ENCODE results near the gene PARD3B. TPM values are rescaled to one million over a fixed set of nuclear protein-coding genes. Genes with fewer than 3 reads are reported as not detected.

PARD3B gene
- total RNA-seq, 1 donor from 2014 or later = 6.5 TPM

GRCh38 chr2:204652063-204652462 lies 106.8 kb downstream of the PARD3B start:
- Histone ChIP-seq H3K36me3 (ENCODE audit: control insufficient read depth, insufficient read depth, low read length) (no peaks in the 10 kb centered on the region), H3K4me3 (ENCODE audit: low read depth, low read length) (no peak overlapping the region), H3K27me3 (ENCODE audit: control insufficient read depth, insufficient read depth, low read length) (no peaks in the 10 kb centered on the region)
- no peak for TF ChIP-seq CTCF (IDR thresholded peaks at IDR 0.05; ENCODE audit: insufficient read depth, low read length, poor library complexity, severe bottlenecking)
- DNase-seq (ENCODE audit: low read depth) = no peak

GRCh38 chr2:204654669-204655068 lies 109.4 kb downstream of the PARD3B start:
- no peaks in the 10 kb centered on the region for H3K27me3 ChIP-seq (ENCODE audit: control insufficient read depth, insufficient read depth, low read length)
- no peak overlapping the region for H3K4me3 ChIP-seq (ENCODE audit: low read depth, low read length)
- DNase-seq (ENCODE audit: low read depth) = no peak
- no peak for TF ChIP-seq CTCF (IDR thresholded peaks at IDR 0.05; ENCODE audit: insufficient read depth, low read length, poor library complexity, severe bottlenecking)
- no peaks in the 10 kb centered on the region for H3K36me3 ChIP-seq (ENCODE audit: control insufficient read depth, insufficient read depth, low read length)

GRCh38 chr2:204655101-204655500 lies 109.8 kb downstream of the PARD3B start:
- no peak for TF ChIP-seq CTCF (IDR thresholded peaks at IDR 0.05; ENCODE audit: insufficient read depth, low read length, poor library complexity, severe bottlenecking)
- no peaks in the 10 kb centered on the region for H3K27me3 ChIP-seq (ENCODE audit: control insufficient read depth, insufficient read depth, low read length)
- DNase-seq (ENCODE audit: low read depth) = no peak
- no peaks in the 10 kb centered on the region for H3K36me3 ChIP-seq (ENCODE audit: control insufficient read depth, insufficient read depth, low read length)
- no peak overlapping the region for H3K4me3 ChIP-seq (ENCODE audit: low read depth, low read length)

GRCh38 chr2:204655626-204656025 lies 110.4 kb downstream of the PARD3B start:
- DNase-seq (ENCODE audit: low read depth) = no peak
- no peak for TF ChIP-seq CTCF (IDR thresholded peaks at IDR 0.05; ENCODE audit: insufficient read depth, low read length, poor library complexity, severe bottlenecking)
- no peak overlapping the region for H3K4me3 ChIP-seq (ENCODE audit: low read depth, low read length)
- H3K27me3 ChIP-seq (ENCODE audit: control insufficient read depth, insufficient read depth, low read length) = no peaks in the 10 kb centered on the region
- no peaks in the 10 kb centered on the region for H3K36me3 ChIP-seq (ENCODE audit: control insufficient read depth, insufficient read depth, low read length)

GRCh38 chr2:204657024-204657423 lies 111.7 kb downstream of the PARD3B start:
- TF ChIP-seq CTCF (IDR thresholded peaks at IDR 0.05; ENCODE audit: insufficient read depth, low read length, poor library complexity, severe bottlenecking) = no peak
- H3K27me3 ChIP-seq (ENCODE audit: control insufficient read depth, insufficient read depth, low read length) = no peaks in the 10 kb centered on the region
- DNase-seq (ENCODE audit: low read depth) = no peak
- H3K4me3 ChIP-seq (ENCODE audit: low read depth, low read length) = no peak overlapping the region
- no peaks in the 10 kb centered on the region for H3K36me3 ChIP-seq (ENCODE audit: control insufficient read depth, insufficient read depth, low read length)

GRCh38 chr2:204662956-204663355 lies 117.7 kb downstream of the PARD3B start:
- Histone ChIP-seq H3K27me3 (ENCODE audit: control insufficient read depth, insufficient read depth, low read length) (no peaks in the 10 kb centered on the region), H3K4me3 (ENCODE audit: low read depth, low read length) (no peak overlapping the region)

More at GRCh38 chr2:204662956-204663355, 117.7 kb downstream of the PARD3B start:
- DNase-seq (ENCODE audit: low read depth) = no peak
- no peak for TF ChIP-seq CTCF (IDR thresholded peaks at IDR 0.05; ENCODE audit: insufficient read depth, low read length, poor library complexity, severe bottlenecking)
- no peaks in the 10 kb centered on the region for H3K36me3 ChIP-seq (ENCODE audit: control insufficient read depth, insufficient read depth, low read length)

Measured in kidney epithelial cell (primary cell).